Stimulated activated CD4-positive, alpha-beta T cell treated with anti-CD3 and anti-CD28 coated beads, Interleukin-15, amount 100 ng/mL, for 24 hours (primary cell): ENCODE results near the gene C1R.
A peak's percentile ranks its signal among the peaks of the same experiment; 100 is the strongest.

ENCODE experiments used
- DNase-seq: peaks from one replicate; pipeline ENCODE4 v3.0.0-alpha.2; 2020

The C1R gene

GRCh38 chr12:7092229-7092985, at the start of gene C1R:
Gene C1R (minus strand): TSS chr12:7092445. CDS start chr12:7092388, 57 bp downstream.
- peak; percentile 78 for DNase-seq

GRCh38 chr12:7141351-7142005, 49.2 kb upstream of the C1R start:
- DNase-seq = no peak

GRCh38 chr12:7139200-7139599, 47.0 kb upstream of the C1R start:
- DNase-seq = no peak

- DNase-seq = no peak
These were observed 45.7 kb upstream of the C1R start for GRCh38 chr12:7137908-7138307.

GRCh38 chr12:7136676-7137075, 44.4 kb upstream of the C1R start:
- no peak for DNase-seq

- no peak for DNase-seq
These were observed 43.8 kb upstream of the C1R start for GRCh38 chr12:7136071-7136470.

GRCh38 chr12:7134396-7135166, 42.3 kb upstream of the C1R start:
- DNase-seq = no peak

- peak; percentile 50 for DNase-seq
These were observed 39.2 kb upstream of the C1R start for GRCh38 chr12:7131502-7131866.

GRCh38 chr12:7130701-7131501, 38.7 kb upstream of the C1R start:
- DNase-seq = peak; percentile 71

GRCh38 chr12:7129872-7130691, 37.8 kb upstream of the C1R start, which contains the start of gene CLSTN3:
Gene CLSTN3 (plus strand): TSS chr12:7130371. CDS start chr12:7130649, 278 bp downstream.
- peak; percentile 87 for DNase-seq

GRCh38 chr12:7129287-7129871, 37.1 kb upstream of the C1R start:
- DNase-seq = no peak

GRCh38 chr12:7128681-7129286, 36.5 kb upstream of the C1R start, which contains the start of gene RBP5:
Gene RBP5 (minus strand): TSS chr12:7128889. CDS start chr12:7128775, 114 bp downstream.
- no peak for DNase-seq

- no peak for DNase-seq
These were observed 35.8 kb upstream of the C1R start for GRCh38 chr12:7127916-7128626.

- no peak for DNase-seq
These were observed 33.5 kb upstream of the C1R start for GRCh38 chr12:7125632-7126227.

- DNase-seq = no peak
These were observed 31.7 kb upstream of the C1R start for GRCh38 chr12:7123806-7124522.

GRCh38 chr12:7122811-7123769, 30.8 kb upstream of the C1R start:
- no peak for DNase-seq

- no peak for DNase-seq
These were observed 29.1 kb upstream of the C1R start for GRCh38 chr12:7121324-7121723.

GRCh38 chr12:7120166-7120565, 27.9 kb upstream of the C1R start:
- no peak for DNase-seq
